Peyer's patch (tissue), 4 donors: ENCODE measurements around the gene FOXO6. TPM values are rescaled to one million over a fixed set of nuclear protein-coding genes. Genes with fewer than 3 reads are reported as not detected.

ENCODE experiments used
- DNase-seq, 3 donors: peaks; one replicate each; pipeline ENCODE4 v3.0.0-alpha.2; 2017 to 2019
- H3K27ac ChIP-seq, 4 donors: fragments of 200-600 bp; sonication (generic); one replicate each; pipeline ENCODE4 v1.5.1; 2016 to 2019
- H3K27me3 ChIP-seq, 2 donors: fragments of 200-600 bp; sonication (generic); one replicate each; pipeline ENCODE4 v1.5.1; 2019
- H3K36me3 ChIP-seq, 3 donors: fragments of 200-600 bp; sonication (generic); one replicate each; pipeline ENCODE4 v1.5.1; 2016 to 2019
- H3K4me1 ChIP-seq, 4 donors: fragments of 200-600 bp; sonication (generic); one replicate each; pipeline ENCODE4 v1.5.1; 2016 to 2019
- H3K4me3 ChIP-seq, 4 donors: fragments of 200-600 bp; sonication (generic); 1 replicate in 3 of 4; 2 replicates in 1 of 4; pipeline ENCODE4 v1.5.1; 2016 to 2019; ENCODE audit warnings: mild to moderate bottlenecking in 1 of 4
- H3K9me3 ChIP-seq, 4 donors: fragments of 200-600 bp; sonication (generic); one replicate each; pipeline ENCODE4 v1.5.1; 2016 to 2019; ENCODE audit warnings: mild to moderate bottlenecking in 1 of 4
- CTCF ChIP-seq, 6 experiments: fragments of 450-650 bp in 4 of 6; fragments of 200-600 bp in 2 of 6; sonication (generic) in 1 of 6; IDR thresholded peaks; one replicate each; pipeline ENCODE4 v1.5.1; 2017 to 2019; ENCODE audit warnings: antibody characterized with exemption in 6 of 6, mild to moderate bottlenecking in 3 of 6, moderate library complexity in 1 of 6
- POLR2A ChIP-seq, 2 donors: fragments of 450-650 bp; IDR thresholded peaks; one replicate each; pipeline ENCODE4 v1.5.1; 2017; ENCODE audit warnings: antibody characterized with exemption in 2 of 2, mild to moderate bottlenecking in 2 of 2, moderate library complexity in 2 of 2
- total RNA-seq, 4 donors: library from RNA; depleted of rRNA; stranded (reverse); fragments of >200 nt; gene quantifications; one replicate each; pipeline ENCODE4 v1.1.0, GENCODE V29; 2016

Gene FOXO6
- total RNA-seq, 4 donors from 2014 or later: 0.53 to 1.1 TPM; not detected in 2

DNA sequence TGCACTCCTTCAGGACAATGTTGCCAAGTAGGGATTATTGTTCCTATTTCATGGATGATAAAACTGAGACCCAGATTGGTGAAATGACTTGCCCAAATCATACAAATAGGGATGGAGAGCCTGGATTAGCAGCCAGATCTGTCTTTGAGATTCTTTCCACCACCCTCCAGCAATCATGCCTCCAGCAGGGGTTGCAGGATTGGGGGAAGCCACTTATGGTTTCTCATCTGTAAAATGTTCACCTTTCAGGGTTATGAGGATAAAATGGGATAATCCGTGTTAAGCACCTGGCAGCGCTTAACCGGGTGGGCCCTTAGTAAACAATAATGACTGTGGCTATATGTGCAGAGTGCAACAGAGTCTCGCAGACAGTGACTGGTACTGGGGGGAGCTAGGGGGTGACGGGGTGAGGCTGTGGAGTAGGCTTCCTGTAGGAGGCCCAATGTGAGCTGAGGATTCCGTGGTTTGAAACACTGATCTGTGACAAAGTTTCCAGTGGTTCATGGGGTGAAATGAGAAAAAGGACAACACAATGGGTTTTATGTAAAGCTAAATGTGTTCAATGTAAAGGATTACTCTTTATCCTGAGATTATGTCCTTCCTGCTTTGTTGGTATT, 33.7 kb upstream of the FOXO6 start:
- Histone ChIP-seq H3K4me1 (no peaks in the 10 kb centered on the region), H3K27me3 (no peaks in the 10 kb centered on the region), H3K4me3 (no peak overlapping the region), H3K9me3 (no peaks in the 10 kb centered on the region), H3K36me3 (no peaks in the 10 kb centered on the region), H3K27ac (no peak overlapping the region)
- TF ChIP-seq CTCF (IDR thresholded peaks at IDR 0.05) (no peak), POLR2A (IDR thresholded peaks at IDR 0.05) (no peak)
- no peak for DNase-seq

GRCh38 chr1:41328001-41328615, 33.1 kb upstream of the FOXO6 start:
- Histone ChIP-seq H3K9me3 (peaks cover 0 to 3% (median 0%) of the 10 kb centered on the region in 4 donors), H3K27me3 (no peaks in the 10 kb centered on the region), H3K27ac (no peak overlapping the region), H3K4me1 (no peaks in the 10 kb centered on the region), H3K4me3 (no peak overlapping the region), H3K36me3 (no peaks in the 10 kb centered on the region)
- DNase-seq: no peak
- no peak for TF ChIP-seq POLR2A (IDR thresholded peaks at IDR 0.05)
- no peak for TF ChIP-seq CTCF (IDR thresholded peaks at IDR 0.05)

GRCh38 chr1:41328780-41329640, 32.2 kb upstream of the FOXO6 start:
- H3K27me3 ChIP-seq: no peaks in the 10 kb centered on the region
- TF ChIP-seq CTCF (IDR thresholded peaks at IDR 0.05) (no peak), POLR2A (IDR thresholded peaks at IDR 0.05) (no peak)
- H3K9me3 ChIP-seq: peaks cover 0 to 5% (median 0%) of the 10 kb centered on the region in 4 donors
- no peak overlapping the region for H3K4me3 ChIP-seq
- H3K36me3 ChIP-seq: no peaks in the 10 kb centered on the region
- no peak overlapping the region for H3K27ac ChIP-seq
- no peaks in the 10 kb centered on the region for H3K4me1 ChIP-seq
- no peak for DNase-seq

- peaks cover 0 to 5% (median 0%) of the 10 kb centered on the region in 4 donors for H3K9me3 ChIP-seq
- H3K27ac ChIP-seq: no peak overlapping the region
- no peak overlapping the region for H3K4me3 ChIP-seq
- no peak for DNase-seq
- H3K4me1 ChIP-seq: no peaks in the 10 kb centered on the region
- no peaks in the 10 kb centered on the region for H3K27me3 ChIP-seq
- TF ChIP-seq CTCF (IDR thresholded peaks at IDR 0.05): no peak
- TF ChIP-seq POLR2A (IDR thresholded peaks at IDR 0.05): no peak
- H3K36me3 ChIP-seq: no peaks in the 10 kb centered on the region
Measured at GRCh38 chr1:41329662-41330587, 31.3 kb upstream of the FOXO6 start.
